CD14-positive monocyte (primary cell): ENCODE results near the gene TAS1R2. TPM values are rescaled to one million over a fixed set of nuclear protein-coding genes. Genes with fewer than 3 reads are reported as not detected.
"Not testable (repeated sequence)": the region's sequence is repeated elsewhere in the genome, so short reads cannot be mapped to it uniquely, and the experiment has no call there.

Experiments used
- DNase-seq, 3 donors: peaks; one replicate each; pipeline ENCODE4 v3.0.0-alpha.2; 2011 to 2022
- H2AFZ ChIP-seq: 2 replicates; pipeline ENCODE4 v1.6.0; 2012; ENCODE audit warnings: mild to moderate bottlenecking, low read depth, low read length, inconsistent platforms; ENCODE audit not compliant: insufficient read depth, poor library complexity, severe bottlenecking
- H3K27ac ChIP-seq, 2 donors: 1 replicate in 1 of 2; 2 replicates in 1 of 2; pipeline ENCODE4 v1.5.1; 2012 to 2013; ENCODE audit warnings: low read length in 2 of 2, control low read depth in 1 of 2, inconsistent platforms in 1 of 2, low read depth in 1 of 2, mild to moderate bottlenecking in 1 of 2
- H3K27me3 ChIP-seq, 2 donors: one replicate each; pipeline versions ENCODE4 v1.6.0 to v1.6.1; 2011 to 2013; ENCODE audit warnings: low read length in 2 of 2; ENCODE audit not compliant: control insufficient read depth in 2 of 2, insufficient read depth in 2 of 2
- H3K36me3 ChIP-seq, 2 donors: replicated peaks in 1 of 2; 1 replicate in 1 of 2; 2 replicates in 1 of 2; pipeline versions ENCODE4 v1.5.1 to v1.6.1; 2012 to 2013; ENCODE audit warnings: low read length in 2 of 2, control low read depth in 1 of 2, inconsistent platforms in 1 of 2, mild to moderate bottlenecking in 1 of 2; ENCODE audit not compliant: insufficient read depth in 2 of 2, control insufficient read depth in 1 of 2
- H3K4me1 ChIP-seq, 2 donors: 1 replicate in 1 of 2; 2 replicates in 1 of 2; pipeline versions ENCODE4 v1.5.1 to v1.6.1; 2012 to 2013; ENCODE audit warnings: low read length in 2 of 2, control low read depth in 1 of 2, inconsistent platforms in 1 of 2, mild to moderate bottlenecking in 1 of 2, moderate library complexity in 1 of 2; ENCODE audit not compliant: insufficient read depth in 2 of 2, control insufficient read depth in 1 of 2
- H3K4me2 ChIP-seq: replicated peaks from 2 replicates; pipeline ENCODE3; 2012; ENCODE audit warnings: low read length, moderate library complexity, mild to moderate bottlenecking; ENCODE audit not compliant: poor library complexity, severe bottlenecking; ENCODE audit errors: extremely low read depth
- H3K4me3 ChIP-seq, 3 experiments: fragments of 200-600 bp in 1 of 3; sonication (generic) in 1 of 3; replicated peaks in 1 of 3; 1 replicate in 2 of 3; 2 replicates in 1 of 3; pipeline ENCODE4 v1.5.1; 2011 to 2013; ENCODE audit warnings: low read length in 3 of 3, mild to moderate bottlenecking in 3 of 3, control low read depth in 2 of 3, low read depth in 2 of 3, inconsistent platforms in 1 of 3, moderate library complexity in 1 of 3
- H3K79me2 ChIP-seq: 2 replicates; pipeline ENCODE4 v1.6.0; 2012; ENCODE audit warnings: mild to moderate bottlenecking, control low read depth, inconsistent platforms, low read length, moderate library complexity; ENCODE audit not compliant: insufficient read depth
- H3K9ac ChIP-seq: 2 replicates; pipeline ENCODE4 v1.6.0; 2017; ENCODE audit warnings: low read length, mild to moderate bottlenecking; ENCODE audit not compliant: insufficient read depth, poor library complexity, severe bottlenecking
- H3K9me3 ChIP-seq, 2 donors: replicated peaks in 1 of 2; 1 replicate in 1 of 2; 2 replicates in 1 of 2; pipeline versions ENCODE4 v1.5.1 to v1.6.1; 2012 to 2013; ENCODE audit warnings: low read length in 2 of 2, control low read depth in 1 of 2; ENCODE audit not compliant: control insufficient read depth in 1 of 2, insufficient read depth in 1 of 2
- H4K20me1 ChIP-seq: 2 replicates; pipeline ENCODE4 v1.6.0; 2012; ENCODE audit warnings: mild to moderate bottlenecking, low read length, control low read depth, moderate library complexity; ENCODE audit not compliant: insufficient read depth
- H3K27ac Mint-ChIP-seq, 7 donors: one replicate each; pipeline ENCODE4 v1.8.0; 2020; ENCODE audit warnings: mild to moderate bottlenecking in 7 of 7, mixed read lengths in 7 of 7, moderate library complexity in 6 of 7, inconsistent platforms in 2 of 7
- H3K27me3 Mint-ChIP-seq, 3 donors: one replicate each; pipeline ENCODE4 v1.8.0; 2021 to 2022; ENCODE audit warnings: low read depth in 3 of 3, mild to moderate bottlenecking in 3 of 3, mixed read lengths in 3 of 3, moderate library complexity in 3 of 3, inconsistent platforms in 1 of 3
- H3K36me3 Mint-ChIP-seq, 2 donors: one replicate each; pipeline ENCODE4 v1.8.0; 2020; ENCODE audit warnings: mixed read lengths in 2 of 2, inconsistent platforms in 1 of 2, mild to moderate bottlenecking in 1 of 2
- H3K4me1 Mint-ChIP-seq: one replicate; pipeline ENCODE4 v1.8.0; 2020; ENCODE audit warnings: mild to moderate bottlenecking, mixed read lengths
- H3K4me3 Mint-ChIP-seq, 2 donors: one replicate each; pipeline ENCODE4 v1.8.0; 2020; ENCODE audit warnings: mild to moderate bottlenecking in 2 of 2, mixed read lengths in 2 of 2, moderate library complexity in 1 of 2
- H3K9me3 Mint-ChIP-seq, 7 donors: one replicate each; pipeline ENCODE4 v1.8.0; 2020 to 2022; ENCODE audit warnings: mixed read lengths in 7 of 7, mild to moderate bottlenecking in 6 of 7, moderate library complexity in 6 of 7, inconsistent platforms in 2 of 7
- WGBS: methylation state at CpG from one replicate; pipeline ENCODE4 v1.1.5; 2013; ENCODE audit warnings: missing lambda C conversion rate; ENCODE audit not compliant: insufficient coverage; 5-methylcytosine and 5-hydroxymethylcytosine counted together
- intact Hi-C, 2 donors: fragments of 100-400 bp; cut with micrococcal nuclease; formaldehyde crosslinking; loops; one replicate each; pipeline versions ENCODE4 v1.15.0 to v1.15.1; 2023
- polyA plus RNA-seq, 3 donors: library from polyadenylated mRNA; depleted of rRNA in 1 of 3; unstranded in 2 of 3; stranded (reverse) in 1 of 3; fragments of 300-500 nt in 2 of 3; fragments of >200 nt in 1 of 3; fragmentation: Illumina TruSeq in 2 of 3; gene quantifications; 1 replicate in 2 of 3; 2 replicates in 1 of 3; pipeline ENCODE4 v1.2.3, GENCODE V29; 2012 to 2021
- TF ChIP-seq, protein P1 (sequence below): fragments of 200-600 bp; IDR thresholded peaks from one replicate; pipeline ENCODE4 v1.8.0; 2022; ENCODE audit warnings: antibody characterized with exemption, mild to moderate bottlenecking

TAS1R2 gene
- polyA plus RNA-seq, 3 donors = not detected

DNA sequence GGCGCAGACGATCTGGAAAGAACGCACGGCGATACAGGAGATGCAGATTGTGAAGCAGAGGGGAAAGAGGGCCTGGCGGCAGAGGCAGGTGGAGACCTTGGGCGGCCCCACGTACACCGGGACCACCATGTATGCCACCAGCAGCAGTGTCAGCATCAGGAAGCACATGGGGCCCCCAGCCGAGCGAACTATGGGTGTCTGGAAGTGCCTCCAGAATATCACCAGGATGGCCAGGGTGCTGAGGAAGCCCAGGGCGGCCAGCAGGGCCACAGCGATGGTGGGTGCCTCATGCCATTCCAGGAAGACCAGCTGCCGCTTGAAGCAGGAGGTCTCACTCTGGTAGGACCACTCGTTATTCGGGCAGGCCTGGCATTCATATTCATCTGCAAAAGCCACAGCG lies 19.3 kb downstream of the TAS1R2 start:
- Histone ChIP-seq H3K36me3 (no peaks in the 10 kb centered on the region), H4K20me1 (no peaks in the 10 kb centered on the region), H3K4me2 (no peak overlapping the region), H3K79me2 (no peaks in the 10 kb centered on the region), H3K4me1 (no peaks in the 10 kb centered on the region), H3K27me3 (peaks cover 0 to 3% of the 10 kb centered on the region in 2 donors), H3K9me3 (peaks cover 0 to 5% of the 10 kb centered on the region in 2 donors), H3K27ac (no peak overlapping the region), H3K9ac (no peak overlapping the region), H2AFZ (no peak overlapping the region), H3K4me3 (no peak overlapping the region)
- WGBS = 95% methylated on average over 16 of the region's 17 CpGs
- Mint-ChIP-seq H3K27me3 (peaks cover 4 to 8% (median 7%) of the 10 kb centered on the region in 3 donors), H3K4me1 (no peaks in the 10 kb centered on the region), H3K36me3 (no peaks in the 10 kb centered on the region), H3K9me3 (peaks cover 0 to 15% (median 12%) of the 10 kb centered on the region in 7 donors), H3K4me3 (no peak overlapping the region), H3K27ac (no peak overlapping the region)
- intact Hi-C loops = no loop called here
- no peak for DNase-seq
- TF ChIP-seq, protein P1, sequence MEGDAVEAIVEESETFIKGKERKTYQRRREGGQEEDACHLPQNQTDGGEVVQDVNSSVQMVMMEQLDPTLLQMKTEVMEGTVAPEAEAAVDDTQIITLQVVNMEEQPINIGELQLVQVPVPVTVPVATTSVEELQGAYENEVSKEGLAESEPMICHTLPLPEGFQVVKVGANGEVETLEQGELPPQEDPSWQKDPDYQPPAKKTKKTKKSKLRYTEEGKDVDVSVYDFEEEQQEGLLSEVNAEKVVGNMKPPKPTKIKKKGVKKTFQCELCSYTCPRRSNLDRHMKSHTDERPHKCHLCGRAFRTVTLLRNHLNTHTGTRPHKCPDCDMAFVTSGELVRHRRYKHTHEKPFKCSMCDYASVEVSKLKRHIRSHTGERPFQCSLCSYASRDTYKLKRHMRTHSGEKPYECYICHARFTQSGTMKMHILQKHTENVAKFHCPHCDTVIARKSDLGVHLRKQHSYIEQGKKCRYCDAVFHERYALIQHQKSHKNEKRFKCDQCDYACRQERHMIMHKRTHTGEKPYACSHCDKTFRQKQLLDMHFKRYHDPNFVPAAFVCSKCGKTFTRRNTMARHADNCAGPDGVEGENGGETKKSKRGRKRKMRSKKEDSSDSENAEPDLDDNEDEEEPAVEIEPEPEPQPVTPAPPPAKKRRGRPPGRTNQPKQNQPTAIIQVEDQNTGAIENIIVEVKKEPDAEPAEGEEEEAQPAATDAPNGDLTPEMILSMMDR = no peak

DNA sequence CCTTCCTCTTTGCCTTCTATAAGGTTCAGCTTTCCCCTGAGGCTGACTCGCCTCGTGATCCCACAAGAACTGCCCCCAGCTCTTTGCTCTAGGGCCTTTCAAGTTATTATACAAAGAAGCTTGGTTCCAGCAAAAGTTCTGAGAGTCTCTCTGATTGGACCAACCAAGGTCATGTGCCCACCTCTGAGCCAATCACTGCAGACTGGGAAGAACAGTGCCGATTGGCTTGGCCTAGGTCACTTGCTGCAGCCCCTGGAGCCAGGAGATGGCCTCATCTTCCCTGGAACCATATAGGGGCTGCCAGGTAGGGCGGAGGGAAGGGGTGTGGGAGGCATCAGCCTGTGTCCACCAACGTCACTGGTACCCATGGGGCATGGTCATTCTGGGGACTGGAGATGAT lies 22.8 kb downstream of the TAS1R2 start:
- no peaks in the 10 kb centered on the region for H4K20me1 ChIP-seq
- H3K9ac ChIP-seq = no peak overlapping the region
- H3K4me2 ChIP-seq = no peak overlapping the region
- Mint-ChIP-seq H3K9me3 (peaks cover 0 to 8% (median 1%) of the 10 kb centered on the region in 7 donors), H3K27ac (no peak overlapping the region), H3K27me3 (peaks cover 4 to 7% (median 7%) of the 10 kb centered on the region in 3 donors), H3K36me3 (no peaks in the 10 kb centered on the region), H3K4me3 (no peak overlapping the region), H3K4me1 (no peaks in the 10 kb centered on the region)
- H3K9me3 ChIP-seq = no peaks in the 10 kb centered on the region
- no peaks in the 10 kb centered on the region for H3K79me2 ChIP-seq
- H3K4me1 ChIP-seq = no peaks in the 10 kb centered on the region
- no peaks in the 10 kb centered on the region for H3K36me3 ChIP-seq
- intact Hi-C loops = no loop called here
- peaks cover 0 to 3% of the 10 kb centered on the region in 2 donors for H3K27me3 ChIP-seq
- H3K27ac ChIP-seq = no peak overlapping the region
- DNase-seq = no peak
- H3K4me3 ChIP-seq = no peak overlapping the region
- no peak overlapping the region for H2AFZ ChIP-seq
- WGBS = 62% methylated on average over 3 of the region's 5 CpGs
- TF ChIP-seq, protein P1 = no peak

DNA sequence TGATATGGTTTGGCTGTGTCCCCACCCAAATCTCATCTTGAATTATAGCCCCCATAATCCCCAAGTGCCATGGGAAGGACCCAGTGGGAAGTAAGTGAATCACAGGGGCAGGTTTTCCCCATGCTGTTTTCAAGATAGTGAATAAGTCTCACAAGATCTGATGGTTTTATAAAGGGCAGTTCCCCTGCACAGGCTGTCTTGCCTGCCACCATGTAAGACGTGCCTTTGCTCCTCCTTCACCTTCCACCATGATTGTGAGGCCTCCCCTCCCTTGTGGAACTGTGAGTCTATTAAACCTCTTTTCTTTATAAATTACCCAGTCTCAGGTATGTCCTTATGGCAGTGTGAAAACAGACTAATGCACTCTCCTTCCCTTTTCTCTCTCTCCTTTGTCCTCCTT lies 27.1 kb downstream of the TAS1R2 start:
- H3K4me1 ChIP-seq, H3K4me3 ChIP-seq, H3K4me2 ChIP-seq, H3K27ac Mint-ChIP-seq, H4K20me1 ChIP-seq, H3K27me3 Mint-ChIP-seq, H3K27me3 ChIP-seq, H2AFZ ChIP-seq, intact Hi-C loops, H3K9me3 ChIP-seq, H3K36me3 ChIP-seq, DNase-seq, H3K9ac ChIP-seq, H3K4me1 Mint-ChIP-seq, H3K4me3 Mint-ChIP-seq, H3K27ac ChIP-seq, H3K36me3 Mint-ChIP-seq, H3K79me2 ChIP-seq: not testable (repeated sequence)
- WGBS = no CpG with 5 or more reads among the region's 1 CpG
- peaks cover 0 to 11% (median 4%) of the 10 kb centered on the region in 7 donors for H3K9me3 Mint-ChIP-seq
